ENCODE results near the gene PRKG1.

The PRKG1 gene

GRCh38 chr10:51406581-51406980 lies 332.3 kb downstream of the PRKG1 start:
- Histone ChIP-seq H3K9me3 (ENCODE audit: insufficient read depth, low read depth, low read length) (no peaks in the 10 kb centered on the region), H3K36me3 (ENCODE audit: insufficient read depth, low read length) (no peaks in the 10 kb centered on the region), H3K4me1 (ENCODE audit: insufficient read depth, low read length) (peaks cover 5% of the 10 kb centered on the region; the same call in 1 of the 2 replicates), H3K27ac (ENCODE audit: low read depth, low read length) (no peak overlapping the region), H3K9ac (ENCODE audit: low read depth, low read length) (no peak overlapping the region), H3K27me3 (ENCODE audit: insufficient read depth, low read length) (no peaks in the 10 kb centered on the region), H3K4me3 (ENCODE audit: low read length) (no peak overlapping the region)
- 97% methylated on average over 6 of the region's 6 CpGs for WGBS

- 93% methylated on average over 3 of the region's 4 CpGs for WGBS
- no peak overlapping the region for H3K27ac ChIP-seq (ENCODE audit: low read depth, low read length)
- no peaks in the 10 kb centered on the region for H3K27me3 ChIP-seq (ENCODE audit: insufficient read depth, low read length)
- no peaks in the 10 kb centered on the region for H3K36me3 ChIP-seq (ENCODE audit: insufficient read depth, low read length)
- no peaks in the 10 kb centered on the region for H3K9me3 ChIP-seq (ENCODE audit: insufficient read depth, low read depth, low read length)
- no peak overlapping the region for H3K9ac ChIP-seq (ENCODE audit: low read depth, low read length)
- no peak overlapping the region for H3K4me3 ChIP-seq (ENCODE audit: low read length)
- H3K4me1 ChIP-seq (ENCODE audit: insufficient read depth, low read length) = no peaks in the 10 kb centered on the region
Measured at GRCh38 chr10:51416494-51416893, 342.2 kb downstream of the PRKG1 start.

- no peaks in the 10 kb centered on the region for H3K9me3 ChIP-seq (ENCODE audit: insufficient read depth, low read depth, low read length)
- 95% methylated on average over 3 of the region's 3 CpGs for WGBS
- no peaks in the 10 kb centered on the region for H3K27me3 ChIP-seq (ENCODE audit: insufficient read depth, low read length)
- H3K27ac ChIP-seq (ENCODE audit: low read depth, low read length) = no peak overlapping the region
- no peaks in the 10 kb centered on the region for H3K4me1 ChIP-seq (ENCODE audit: insufficient read depth, low read length)
- no peak overlapping the region for H3K4me3 ChIP-seq (ENCODE audit: low read length)
- H3K36me3 ChIP-seq (ENCODE audit: insufficient read depth, low read length) = no peaks in the 10 kb centered on the region
- H3K9ac ChIP-seq (ENCODE audit: low read depth, low read length) = no peak overlapping the region
Measured at GRCh38 chr10:51419196-51420093, 345.2 kb downstream of the PRKG1 start.

- H3K36me3 ChIP-seq (ENCODE audit: insufficient read depth, low read length) = no peaks in the 10 kb centered on the region
- no peak overlapping the region for H3K9ac ChIP-seq (ENCODE audit: low read depth, low read length)
Measured at GRCh38 chr10:51421853-51422252, 347.6 kb downstream of the PRKG1 start.

GRCh38 chr10:51422311-51423120 lies 348.2 kb downstream of the PRKG1 start:
- Histone ChIP-seq H3K9ac (ENCODE audit: low read depth, low read length) (no peak overlapping the region), H3K4me3 (ENCODE audit: low read length) (no peak overlapping the region), H3K27ac (ENCODE audit: low read depth, low read length) (no peak overlapping the region), H3K9me3 (ENCODE audit: insufficient read depth, low read depth, low read length) (no peaks in the 10 kb centered on the region), H3K36me3 (ENCODE audit: insufficient read depth, low read length) (no peaks in the 10 kb centered on the region), H3K4me1 (ENCODE audit: insufficient read depth, low read length) (no peaks in the 10 kb centered on the region), H3K27me3 (ENCODE audit: insufficient read depth, low read length) (no peaks in the 10 kb centered on the region)
- WGBS = 68% methylated on average over 4 of the region's 6 CpGs

More at GRCh38 chr10:51421853-51422252, 347.6 kb downstream of the PRKG1 start:
- Histone ChIP-seq H3K27me3 (ENCODE audit: insufficient read depth, low read length) (no peaks in the 10 kb centered on the region), H3K4me3 (ENCODE audit: low read length) (no peak overlapping the region), H3K4me1 (ENCODE audit: insufficient read depth, low read length) (no peaks in the 10 kb centered on the region), H3K9me3 (ENCODE audit: insufficient read depth, low read depth, low read length) (no peaks in the 10 kb centered on the region), H3K27ac (ENCODE audit: low read depth, low read length) (no peak overlapping the region)
- WGBS = no CpG with 5 or more reads among the region's 1 CpG

GRCh38 chr10:51423121-51423452 lies 348.8 kb downstream of the PRKG1 start:
- Histone ChIP-seq H3K4me3 (ENCODE audit: low read length) (no peak overlapping the region), H3K4me1 (ENCODE audit: insufficient read depth, low read length) (no peaks in the 10 kb centered on the region), H3K27ac (ENCODE audit: low read depth, low read length) (no peak overlapping the region), H3K36me3 (ENCODE audit: insufficient read depth, low read length) (no peaks in the 10 kb centered on the region), H3K9ac (ENCODE audit: low read depth, low read length) (no peak overlapping the region), H3K27me3 (ENCODE audit: insufficient read depth, low read length) (no peaks in the 10 kb centered on the region), H3K9me3 (ENCODE audit: insufficient read depth, low read depth, low read length) (no peaks in the 10 kb centered on the region)
- 83% methylated on average over 4 of the region's 4 CpGs for WGBS

GRCh38 chr10:51425431-51425830 lies 351.1 kb downstream of the PRKG1 start:
- Histone ChIP-seq H3K4me3 (ENCODE audit: low read length) (no peak overlapping the region), H3K9ac (ENCODE audit: low read depth, low read length) (no peak overlapping the region), H3K27ac (ENCODE audit: low read depth, low read length) (no peak overlapping the region), H3K9me3 (ENCODE audit: insufficient read depth, low read depth, low read length) (no peaks in the 10 kb centered on the region), H3K36me3 (ENCODE audit: insufficient read depth, low read length) (no peaks in the 10 kb centered on the region), H3K27me3 (ENCODE audit: insufficient read depth, low read length) (no peaks in the 10 kb centered on the region), H3K4me1 (ENCODE audit: insufficient read depth, low read length) (no peaks in the 10 kb centered on the region)
- WGBS = 86% methylated on average over 3 of the region's 3 CpGs

- WGBS = 86% methylated on average over 2 of the region's 2 CpGs
Measured at GRCh38 chr10:51427758-51428157, 353.5 kb downstream of the PRKG1 start.

GRCh38 chr10:51430506-51430905 lies 356.2 kb downstream of the PRKG1 start:
- no CpG with 5 or more reads among the region's 1 CpG for WGBS
- H3K27ac ChIP-seq (ENCODE audit: low read depth, low read length) = no peak overlapping the region
- no peaks in the 10 kb centered on the region for H3K27me3 ChIP-seq (ENCODE audit: insufficient read depth, low read length)
- peaks cover 6% of the 10 kb centered on the region; the same call in 1 of the 2 replicates for H3K4me1 ChIP-seq (ENCODE audit: insufficient read depth, low read length)
- no peak overlapping the region for H3K9ac ChIP-seq (ENCODE audit: low read depth, low read length)
- no peaks in the 10 kb centered on the region for H3K36me3 ChIP-seq (ENCODE audit: insufficient read depth, low read length)
- no peaks in the 10 kb centered on the region for H3K9me3 ChIP-seq (ENCODE audit: insufficient read depth, low read depth, low read length)
- no peak overlapping the region for H3K4me3 ChIP-seq (ENCODE audit: low read length)

More at GRCh38 chr10:51427758-51428157, 353.5 kb downstream of the PRKG1 start:
- H3K9ac ChIP-seq (ENCODE audit: low read depth, low read length) = no peak overlapping the region
- no peak overlapping the region for H3K27ac ChIP-seq (ENCODE audit: low read depth, low read length)
- no peak overlapping the region for H3K4me3 ChIP-seq (ENCODE audit: low read length)
- no peaks in the 10 kb centered on the region for H3K9me3 ChIP-seq (ENCODE audit: insufficient read depth, low read depth, low read length)
- no peaks in the 10 kb centered on the region for H3K27me3 ChIP-seq (ENCODE audit: insufficient read depth, low read length)
- peaks cover 6% of the 10 kb centered on the region; the same call in 1 of the 2 replicates for H3K4me1 ChIP-seq (ENCODE audit: insufficient read depth, low read length)
- no peaks in the 10 kb centered on the region for H3K36me3 ChIP-seq (ENCODE audit: insufficient read depth, low read length)

- Histone ChIP-seq H3K27me3 (ENCODE audit: insufficient read depth, low read length) (no peaks in the 10 kb centered on the region), H3K4me1 (ENCODE audit: insufficient read depth, low read length) (peaks cover 6% of the 10 kb centered on the region; the same call in 1 of the 2 replicates), H3K27ac (ENCODE audit: low read depth, low read length) (no peak overlapping the region), H3K9me3 (ENCODE audit: insufficient read depth, low read depth, low read length) (no peaks in the 10 kb centered on the region), H3K4me3 (ENCODE audit: low read length) (no peak overlapping the region), H3K36me3 (ENCODE audit: insufficient read depth, low read length) (no peaks in the 10 kb centered on the region), H3K9ac (ENCODE audit: low read depth, low read length) (no peak overlapping the region)
- WGBS = 95% methylated on average over 4 of the region's 4 CpGs
Measured at GRCh38 chr10:51433949-51434475, 359.7 kb downstream of the PRKG1 start.

- no peaks in the 10 kb centered on the region for H3K9me3 ChIP-seq (ENCODE audit: insufficient read depth, low read depth, low read length)
- no peak overlapping the region for H3K27ac ChIP-seq (ENCODE audit: low read depth, low read length)
- no peak overlapping the region for H3K9ac ChIP-seq (ENCODE audit: low read depth, low read length)
- H3K4me1 ChIP-seq (ENCODE audit: insufficient read depth, low read length) = no peaks in the 10 kb centered on the region
- WGBS = 92% methylated on average over 4 of the region's 4 CpGs
- H3K27me3 ChIP-seq (ENCODE audit: insufficient read depth, low read length) = no peaks in the 10 kb centered on the region
- H3K4me3 ChIP-seq (ENCODE audit: low read length) = no peak overlapping the region
- H3K36me3 ChIP-seq (ENCODE audit: insufficient read depth, low read length) = no peaks in the 10 kb centered on the region
Measured at GRCh38 chr10:51436805-51437204, 362.5 kb downstream of the PRKG1 start.

Data from HUES64 (cell line).